Tongue (tissue), 2 donors: ENCODE data around the gene DAB1. TPM values are rescaled to one million over a fixed set of nuclear protein-coding genes. Genes with fewer than 3 reads are reported as not detected.
A peak's percentile ranks its signal among the peaks of the same experiment; 100 is the strongest.
"Not testable (repeated sequence)": the region's sequence is repeated elsewhere in the genome, so short reads cannot be mapped to it uniquely, and the experiment has no call there.

ENCODE experiments used
- DNase-seq: peaks from one replicate; pipeline ENCODE4 v3.0.0-alpha.2; 2015
- total RNA-seq: library from RNA; depleted of rRNA; stranded (reverse); fragments of >200 nt; gene quantifications from one replicate; pipeline ENCODE4 v1.2.3, GENCODE V29; 2014

Gene DAB1
- total RNA-seq, 1 donor from 2014 or later, result 2.5 TPM

- no peak for DNase-seq
Measured at GRCh38 chr1:57117753-57118152, 306.1 kb downstream of the DAB1 start.

DNA sequence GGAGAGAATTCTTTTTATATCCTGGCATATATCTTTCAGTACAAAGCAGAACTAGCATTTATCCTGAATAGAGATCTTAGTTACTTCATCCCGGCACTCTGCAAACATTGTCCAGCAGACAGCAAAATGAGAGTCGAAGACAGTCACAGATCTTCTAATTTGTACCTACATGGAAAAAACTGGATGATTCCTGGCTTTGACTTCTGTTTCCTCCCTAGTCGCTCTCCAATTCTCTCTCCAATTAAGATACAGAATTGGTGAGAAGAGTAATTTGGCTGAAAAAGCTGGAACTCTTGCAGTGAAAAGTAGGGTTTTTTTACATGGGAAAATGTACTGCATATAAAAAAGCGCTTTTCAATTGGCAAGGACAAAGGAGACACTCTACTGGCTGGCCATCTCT, 307.0 kb downstream of the DAB1 start:
- DNase-seq, result peak; percentile 11

GRCh38 chr1:57115030-57115614, 308.7 kb downstream of the DAB1 start:
- DNase-seq, result no peak

- DNase-seq, result no peak
Measured at GRCh38 chr1:57112148-57112547, 311.7 kb downstream of the DAB1 start.

DNA sequence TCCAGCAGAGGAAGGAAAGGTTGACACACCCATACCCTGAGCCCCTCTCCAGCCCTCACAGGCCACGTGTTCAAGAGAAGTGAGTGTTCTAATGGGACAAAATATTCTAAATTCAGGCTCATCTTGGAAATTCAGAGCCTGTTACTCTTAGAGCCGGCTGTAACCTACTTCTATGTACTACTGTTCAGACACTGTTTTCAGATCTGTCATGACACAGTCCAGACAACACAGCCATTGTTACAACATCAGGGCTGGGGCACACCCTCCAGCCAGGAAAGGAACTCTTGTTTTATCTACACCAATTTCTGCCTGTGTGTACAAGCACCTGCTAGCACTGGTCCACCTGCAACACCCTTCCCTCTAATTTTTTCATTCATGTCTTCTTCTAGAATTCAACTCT, 312.7 kb downstream of the DAB1 start:
- DNase-seq, result no peak

GRCh38 chr1:57109883-57110282, 314.0 kb downstream of the DAB1 start:
- no peak for DNase-seq

DNA sequence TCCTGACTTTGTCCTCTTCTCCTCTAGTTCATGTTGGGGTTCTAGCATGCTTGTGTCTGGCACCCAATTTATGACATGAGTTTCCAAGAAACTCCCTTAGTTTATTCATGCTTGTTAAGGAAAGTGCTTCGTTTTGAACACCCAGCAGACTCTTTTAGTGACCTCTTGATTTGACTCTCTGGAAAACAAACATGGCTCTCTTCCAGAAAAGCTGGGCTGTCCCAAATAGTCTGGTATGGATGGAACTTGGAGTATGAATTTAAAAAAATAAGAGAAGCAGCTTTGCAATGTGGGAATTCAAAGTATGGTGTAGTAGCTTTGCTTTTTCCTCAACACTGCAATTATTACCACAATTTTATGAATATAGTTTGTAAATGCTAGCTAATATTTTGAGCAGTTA, 314.6 kb downstream of the DAB1 start:
- DNase-seq, result no peak

DNA sequence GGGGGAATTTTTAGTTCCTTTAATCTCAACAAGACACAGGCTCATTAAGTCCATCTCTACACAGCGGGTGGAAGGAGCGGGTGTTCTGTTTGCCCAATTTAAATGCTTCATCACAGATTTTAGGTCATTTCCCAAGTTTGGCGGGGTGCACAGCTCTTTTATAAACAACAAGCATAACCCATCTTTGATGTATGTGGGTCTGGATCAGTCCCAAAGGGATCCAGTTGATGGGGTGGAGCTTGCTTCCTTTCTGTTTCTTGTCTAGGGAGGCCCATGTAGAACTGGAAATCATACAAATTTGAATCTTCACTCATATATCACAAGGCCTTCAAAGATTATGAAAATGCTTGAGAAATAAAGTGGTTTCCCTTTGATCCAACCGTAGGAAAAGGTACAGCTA, 317.6 kb downstream of the DAB1 start:
- no peak for DNase-seq

- no peak for DNase-seq
Measured at GRCh38 chr1:57102561-57103326, 321.1 kb downstream of the DAB1 start.

GRCh38 chr1:57101209-57101608, 322.7 kb downstream of the DAB1 start:
- no peak for DNase-seq

DNA sequence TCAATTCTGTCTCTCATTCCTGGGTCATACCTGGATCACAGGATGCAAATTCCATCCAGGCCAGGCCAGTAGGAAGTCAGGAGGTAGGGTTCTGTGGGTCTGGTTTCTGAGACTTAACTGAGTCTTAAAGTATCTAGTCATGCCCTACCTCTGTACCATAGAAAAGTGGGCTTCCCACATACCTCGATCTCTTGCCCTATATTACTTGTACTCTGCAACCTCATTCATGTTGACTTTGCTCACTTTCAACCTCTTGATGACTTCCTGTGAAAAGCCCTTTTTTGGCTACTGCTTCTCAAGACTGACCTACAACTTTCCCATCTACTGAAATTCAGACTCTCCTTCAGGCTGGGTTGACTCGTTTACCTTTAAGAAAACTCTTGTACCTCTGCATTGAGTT, 329.1 kb downstream of the DAB1 start:
- DNase-seq, result no peak

DNA sequence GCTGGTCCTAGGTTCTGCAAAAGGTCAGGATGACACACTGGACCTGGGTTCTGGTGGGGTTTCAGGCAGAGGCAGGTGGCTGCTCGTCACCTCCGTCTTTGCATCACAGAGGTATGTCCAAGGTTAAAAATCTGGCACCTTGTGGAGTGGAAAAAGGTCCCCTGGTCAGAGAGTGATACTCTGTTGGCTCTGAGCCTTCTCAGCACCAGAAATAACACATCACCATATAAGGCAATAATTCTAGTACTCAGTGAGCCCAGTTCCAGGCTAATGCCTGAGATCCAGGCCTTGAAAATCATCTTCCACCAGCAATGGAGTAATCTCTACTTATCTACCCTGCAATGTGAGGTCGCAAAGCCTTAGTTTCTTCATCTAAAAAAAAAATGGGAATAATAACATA, 330.7 kb downstream of the DAB1 start:
- DNase-seq, result no peak

- no peak for DNase-seq
Measured at GRCh38 chr1:57091642-57092041, 332.2 kb downstream of the DAB1 start.

- no peak for DNase-seq
Measured at GRCh38 chr1:57089855-57090254, 334.0 kb downstream of the DAB1 start.

DNA sequence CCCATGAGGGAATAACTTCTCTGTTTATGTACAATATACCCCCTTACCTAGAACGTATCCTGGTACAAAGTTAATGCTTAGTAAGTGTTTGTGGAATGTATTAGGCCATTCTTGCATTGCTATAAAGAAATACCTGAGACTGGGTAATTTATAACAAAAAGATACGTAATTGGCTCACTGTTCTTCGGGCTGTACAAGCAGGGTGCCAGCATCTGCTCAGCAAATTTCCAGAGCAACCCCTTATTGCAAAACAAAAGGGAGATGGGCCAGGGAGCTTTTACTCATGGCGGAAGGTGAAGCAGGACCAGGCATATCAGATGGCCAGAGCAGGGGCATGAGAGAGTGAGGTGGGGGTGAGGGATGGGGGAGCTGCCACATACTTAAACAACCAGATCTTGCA, 334.6 kb downstream of the DAB1 start:
- no peak for DNase-seq

GRCh38 chr1:57088653-57089052, 335.2 kb downstream of the DAB1 start:
- no peak for DNase-seq

- DNase-seq, result not testable (repeated sequence)
Measured at GRCh38 chr1:57087660-57088059, 336.2 kb downstream of the DAB1 start.

GRCh38 chr1:57086154-57086553, 337.7 kb downstream of the DAB1 start:
- DNase-seq, result peak; percentile 10

DNA sequence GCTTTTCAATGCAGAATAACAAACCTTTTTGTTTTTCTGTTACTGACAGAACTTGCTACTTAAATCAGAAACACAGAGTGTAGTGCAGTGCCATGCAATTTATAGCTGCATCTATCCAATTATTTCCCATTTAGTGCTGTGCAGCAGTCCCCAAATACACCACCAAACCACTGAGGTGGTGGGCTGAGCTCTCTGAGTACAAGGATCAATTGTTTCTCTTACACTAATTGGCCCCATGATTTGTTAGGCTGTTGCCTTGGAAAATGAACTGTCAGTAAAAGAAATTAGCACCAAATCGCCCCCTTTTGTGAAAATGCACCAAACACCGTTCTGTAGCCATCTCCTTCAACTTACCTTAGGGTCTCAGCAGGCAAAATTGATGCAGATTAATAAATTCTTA, 339.2 kb downstream of the DAB1 start:
- DNase-seq, result no peak

DNA sequence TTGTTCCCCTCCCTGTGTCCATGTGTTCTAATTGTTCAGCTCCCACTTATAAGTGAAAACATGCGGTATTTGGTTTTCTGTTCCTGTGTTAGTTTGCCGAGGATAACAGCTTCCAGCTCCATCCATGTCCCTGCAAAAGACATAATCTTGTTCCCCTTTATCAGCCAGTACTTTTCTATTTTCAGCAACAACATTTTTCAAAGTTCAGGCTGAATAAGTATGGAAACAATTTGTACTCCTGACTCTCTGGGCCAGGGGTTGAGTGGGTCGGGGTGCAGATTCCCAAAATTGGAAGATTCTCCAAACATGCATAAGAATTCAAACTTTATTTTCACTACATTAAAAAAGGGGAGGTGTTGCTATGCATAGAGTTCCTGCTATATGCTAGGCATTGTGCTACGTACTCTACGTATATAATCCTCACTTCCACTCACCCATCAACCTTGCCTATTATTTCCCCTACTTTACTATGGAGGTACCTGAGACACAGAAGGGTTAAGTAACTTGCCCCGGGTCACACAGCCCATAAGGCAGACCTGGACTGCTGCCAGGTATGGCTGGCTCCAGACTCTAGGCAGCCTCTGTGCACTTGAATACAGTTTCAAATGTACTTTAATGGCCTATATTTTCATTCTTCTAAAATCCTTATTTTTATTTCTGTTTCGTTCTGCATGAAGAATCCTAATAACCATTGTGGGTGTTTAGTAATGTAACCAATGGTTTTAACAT, 341.0 kb downstream of the DAB1 start:
- no peak for DNase-seq

- DNase-seq, result no peak
Measured at GRCh38 chr1:57079454-57080157, 344.3 kb downstream of the DAB1 start.

DNA sequence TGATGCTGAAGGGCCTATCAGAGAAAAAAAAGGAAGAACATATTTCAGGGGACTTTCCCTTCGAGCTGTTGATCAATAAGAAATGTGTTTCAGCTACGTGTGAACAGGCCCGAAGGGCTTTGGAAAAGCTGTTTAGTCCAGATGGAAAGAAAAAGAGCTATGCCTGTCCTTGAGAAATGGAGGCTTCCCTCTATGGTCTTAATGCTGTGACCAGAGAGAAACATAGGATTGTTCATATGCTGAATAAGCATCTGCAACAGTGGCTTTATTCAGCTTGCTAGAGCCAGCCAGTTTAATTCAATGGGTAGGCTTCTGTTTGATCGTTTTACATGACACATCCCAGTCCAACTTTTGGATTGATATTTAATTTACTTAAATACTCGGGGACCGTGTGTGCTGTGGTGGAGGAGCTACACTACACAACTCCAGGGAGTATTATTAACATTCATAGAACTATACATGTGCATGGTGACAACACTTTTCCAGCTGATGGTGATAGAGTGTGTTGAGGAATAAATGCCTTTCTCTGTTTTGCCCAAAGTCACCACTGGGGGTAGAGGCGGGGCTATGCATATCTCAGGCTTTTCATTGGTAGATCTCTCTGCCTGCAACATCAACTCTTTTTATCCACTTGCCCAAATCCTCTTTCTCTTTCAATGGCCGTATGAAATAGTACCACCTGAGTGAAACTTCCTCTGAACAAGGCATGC, 351.3 kb downstream of the DAB1 start:
- DNase-seq, result no peak
